Stimulated activated naive CD4-positive, alpha-beta T cell treated with Interleukin-2 at 50 U/mL for 16 hours (primary cell): ENCODE results near the gene HCRT.
"Not testable (repeated sequence)": the region's sequence is repeated elsewhere in the genome, so short reads cannot be mapped to it uniquely, and the experiment has no call there.

Source experiments
- DNase-seq: peaks from one replicate; lab custom pipeline; 2025; lab: John Stamatoyannopoulos, UW

The HCRT gene

GRCh38 chr17:42184713-42185620, at the start of gene HCRT:
Gene HCRT, minus strand, starts transcription at chr17:42185452. Its CDS starts 87 bp downstream, at chr17:42185365.
- DNase-seq = no peak

DNA sequence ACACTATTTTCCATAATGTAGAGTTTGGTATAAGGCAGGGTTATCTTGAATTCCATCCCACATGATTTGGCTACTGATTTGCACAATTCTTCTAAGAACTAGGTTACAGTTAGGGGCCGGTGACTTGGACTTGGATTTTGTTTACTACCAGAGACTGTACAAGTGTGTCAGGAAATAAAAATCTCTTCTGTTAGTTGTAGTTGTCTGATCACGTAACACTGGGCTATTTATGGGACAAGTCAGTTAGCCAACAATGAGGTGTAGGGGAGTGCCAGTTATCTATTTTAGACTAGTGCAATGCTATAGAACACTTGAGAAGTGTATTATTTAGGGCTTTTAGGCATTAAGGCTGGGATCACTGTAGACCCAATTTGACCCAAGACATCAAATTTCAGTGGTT, 48.7 kb upstream of the HCRT start:
- DNase-seq = no peak

DNA sequence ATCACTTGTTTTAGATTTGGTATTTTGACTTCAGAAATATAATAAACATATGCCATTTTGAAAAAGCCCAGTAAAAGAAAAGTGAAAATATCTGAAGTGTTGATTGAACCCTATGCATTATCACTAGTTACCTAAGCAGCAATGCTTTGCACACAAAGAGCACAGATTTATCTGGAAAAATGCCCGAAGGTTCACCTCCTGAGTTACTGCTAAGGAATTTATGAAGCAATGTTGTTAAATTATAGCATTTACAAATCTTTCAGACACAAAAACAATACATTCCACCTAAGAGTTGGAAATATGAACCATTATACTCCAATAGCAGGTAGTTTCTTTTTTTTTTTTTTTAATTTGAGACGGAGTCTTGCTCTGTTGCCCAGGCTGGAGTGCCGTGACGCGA, 47.9 kb upstream of the HCRT start:
- DNase-seq = no peak

GRCh38 chr17:42230225-42230624, 45.0 kb upstream of the HCRT start:
- no peak for DNase-seq

DNA sequence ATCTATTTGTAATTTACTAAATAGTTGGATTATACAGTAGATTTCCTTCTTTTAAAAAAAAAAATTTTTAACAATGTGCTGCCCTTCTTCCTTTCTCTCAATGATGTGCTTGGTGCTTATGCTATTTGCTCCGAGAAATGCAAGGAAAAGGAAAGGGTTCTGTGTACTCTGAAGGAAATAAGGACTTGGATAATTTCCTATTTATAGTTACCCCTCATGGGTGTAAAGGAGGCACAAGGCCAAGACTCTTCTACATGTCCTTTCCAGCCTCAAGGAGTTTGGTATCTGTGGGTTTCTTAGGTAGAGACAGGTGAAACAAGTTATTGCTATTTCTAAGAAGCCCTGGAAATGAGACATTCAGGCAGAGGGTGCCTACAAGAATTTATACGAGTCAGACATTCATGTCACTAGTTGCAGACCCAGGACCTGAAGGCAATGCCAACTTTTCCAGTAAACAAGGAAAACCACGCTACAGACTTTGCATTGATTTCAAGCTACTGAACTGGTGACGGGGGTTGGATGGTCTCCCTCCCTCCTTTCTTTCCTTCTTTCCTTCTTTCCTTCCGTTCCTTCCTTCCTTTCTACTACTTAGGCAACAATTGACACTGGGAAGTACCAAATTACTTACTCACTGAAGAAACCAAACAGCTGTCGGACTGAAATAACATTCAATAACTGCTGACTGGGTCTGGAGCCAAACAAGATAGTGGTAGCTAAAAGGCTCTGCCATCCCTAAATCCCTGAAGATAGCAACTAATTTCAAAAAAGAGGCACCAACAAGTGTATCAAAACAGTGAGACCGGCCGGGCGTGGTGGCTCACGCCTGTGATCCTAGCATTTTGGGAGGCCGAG, 42.8 kb upstream of the HCRT start:
- no peak for DNase-seq

DNA sequence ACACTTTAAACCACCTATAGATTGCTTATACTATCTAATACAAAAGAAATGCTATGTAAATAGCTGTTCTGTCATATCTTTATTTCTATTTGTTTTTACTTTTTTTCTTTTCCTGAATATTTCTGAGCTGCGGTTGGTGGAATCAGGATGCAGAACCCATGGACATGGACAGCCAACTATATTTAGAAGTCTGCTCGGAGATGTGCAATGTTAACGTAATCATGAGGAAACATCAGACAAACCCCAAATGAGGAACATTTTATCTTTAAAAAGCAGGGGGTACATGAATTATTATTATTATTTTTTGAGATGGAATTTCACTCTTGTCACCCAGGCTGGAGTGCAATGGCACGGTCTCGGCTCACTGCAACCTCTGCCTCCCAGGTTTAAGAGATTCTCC, 40.4 kb upstream of the HCRT start:
- no peak for DNase-seq

GRCh38 chr17:42224651-42225050, 39.4 kb upstream of the HCRT start:
- DNase-seq = no peak

- peak; percentile 41 for DNase-seq
These were observed 36.9 kb upstream of the HCRT start for GRCh38 chr17:42221886-42222745.

GRCh38 chr17:42219280-42219679, 34.0 kb upstream of the HCRT start:
- DNase-seq = not testable (repeated sequence)

DNA sequence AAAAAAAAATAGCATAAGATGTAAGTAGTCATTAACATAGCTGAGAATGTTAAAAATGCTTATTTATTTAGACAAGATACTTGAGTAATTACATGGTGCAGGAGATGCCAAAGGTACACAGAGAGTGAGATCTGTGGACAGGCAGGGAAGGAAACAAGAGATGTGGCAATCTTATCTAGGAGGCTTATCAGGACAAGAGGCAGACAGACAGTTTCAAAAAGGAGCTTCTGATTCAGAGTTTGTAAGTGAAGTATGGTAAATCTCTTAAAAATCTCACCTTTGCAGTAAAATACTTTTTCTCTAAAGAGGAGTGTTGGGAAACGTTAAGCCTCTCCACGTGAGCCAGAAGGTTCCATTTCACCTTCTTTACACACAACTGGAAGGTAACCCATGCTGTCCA, 28.9 kb upstream of the HCRT start:
- DNase-seq = no peak

DNA sequence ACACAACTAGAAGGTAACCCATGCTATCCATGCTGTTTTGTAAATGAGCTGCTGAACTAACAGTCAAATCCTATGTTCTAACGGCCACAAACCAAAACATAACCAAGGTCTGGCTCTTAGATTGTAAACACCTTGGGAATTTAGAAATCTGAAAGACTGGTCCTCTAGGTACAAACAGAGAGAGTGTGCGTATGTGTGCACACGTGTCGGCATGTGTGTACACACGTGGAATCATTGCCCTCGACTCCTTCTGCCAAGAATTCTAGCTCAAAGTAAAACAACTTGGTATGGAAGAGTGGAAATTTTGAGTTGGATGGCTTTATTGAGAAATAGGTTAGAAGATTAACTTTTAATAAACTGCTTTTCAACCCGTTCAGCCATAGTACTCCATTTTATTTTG, 27.1 kb upstream of the HCRT start:
- DNase-seq = no peak

DNA sequence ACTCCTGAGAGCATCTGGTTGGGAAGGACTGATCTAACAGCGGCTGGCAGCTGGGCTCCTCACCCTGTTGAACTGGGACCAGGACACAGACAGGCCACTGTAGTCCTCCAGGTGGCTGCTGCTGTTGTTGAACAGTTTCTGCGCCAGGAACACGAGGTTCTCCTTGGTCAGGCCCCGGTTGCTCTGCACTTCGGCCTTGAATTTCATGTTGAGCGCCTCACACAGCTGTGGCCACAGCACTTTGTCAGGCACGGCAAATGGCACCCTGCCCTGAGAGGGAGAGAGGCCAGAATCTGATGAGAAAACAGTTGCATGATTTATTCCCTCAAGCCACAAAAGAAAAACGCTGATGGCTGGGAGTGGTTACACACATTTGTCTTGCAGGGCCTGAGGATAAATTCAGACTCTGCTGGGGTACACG, 26.7 kb upstream of the HCRT start:
- not testable (repeated sequence) for DNase-seq

DNA sequence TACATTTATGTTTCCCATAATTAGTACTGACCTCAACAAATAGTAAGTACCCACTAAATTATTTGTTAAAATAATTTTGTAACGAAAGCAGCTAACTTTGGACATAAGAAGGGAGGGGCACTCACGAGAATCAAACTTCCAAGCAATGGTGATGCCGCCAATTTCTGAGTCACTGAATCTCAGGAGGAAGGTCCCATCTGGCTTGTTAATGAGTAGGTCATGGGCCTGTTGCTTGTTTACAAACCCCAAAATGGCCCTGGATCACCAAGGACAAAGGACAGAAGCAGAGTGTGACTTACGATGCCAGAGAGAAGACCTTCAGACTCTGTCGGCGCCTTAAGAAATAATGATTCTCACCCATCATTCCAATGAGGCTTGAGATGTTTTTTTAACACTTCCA, 24.8 kb upstream of the HCRT start:
- DNase-seq = no peak

DNA sequence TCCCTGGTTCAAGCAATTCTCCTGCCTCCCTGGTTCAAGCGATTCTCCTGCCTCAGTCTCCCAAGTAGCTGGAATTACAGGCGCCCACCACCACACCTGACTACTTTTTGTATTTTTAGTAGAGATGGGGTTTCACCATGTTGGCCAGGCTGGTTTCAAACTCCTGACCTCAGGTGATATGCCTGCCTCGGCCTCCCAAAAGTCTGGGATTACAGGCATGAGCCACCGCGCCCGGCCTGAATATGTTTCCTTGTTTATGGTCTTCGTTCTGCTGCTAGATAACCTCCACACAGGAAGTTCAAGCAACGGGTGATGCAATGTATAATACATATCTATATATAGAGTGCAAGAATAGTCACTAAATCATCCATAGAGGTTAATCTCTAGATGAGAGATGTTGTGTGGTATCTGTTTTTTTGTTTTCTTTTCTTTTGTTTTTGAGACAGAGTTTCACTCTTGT, 20.9 kb upstream of the HCRT start:
- DNase-seq = not testable (repeated sequence)

DNA sequence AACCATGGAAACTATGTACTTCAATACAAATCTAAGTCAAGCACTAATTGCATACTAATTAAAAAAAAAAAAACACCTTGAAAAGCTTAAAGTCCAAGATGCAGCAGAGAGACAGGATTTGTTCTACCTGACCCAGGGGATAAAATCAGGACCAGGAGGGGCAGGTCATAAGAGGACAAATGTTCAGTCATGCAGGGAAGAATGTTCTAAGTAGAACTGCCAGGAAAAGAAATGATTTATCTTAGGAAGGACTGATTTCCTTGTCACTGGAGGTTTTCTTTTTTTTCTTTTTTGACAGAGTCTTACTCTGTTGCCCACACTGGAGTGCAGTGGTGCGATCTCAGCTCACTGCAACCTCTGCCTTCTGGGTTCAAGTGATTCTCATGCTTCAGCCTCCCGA, 18.1 kb upstream of the HCRT start:
- no peak for DNase-seq

DNA sequence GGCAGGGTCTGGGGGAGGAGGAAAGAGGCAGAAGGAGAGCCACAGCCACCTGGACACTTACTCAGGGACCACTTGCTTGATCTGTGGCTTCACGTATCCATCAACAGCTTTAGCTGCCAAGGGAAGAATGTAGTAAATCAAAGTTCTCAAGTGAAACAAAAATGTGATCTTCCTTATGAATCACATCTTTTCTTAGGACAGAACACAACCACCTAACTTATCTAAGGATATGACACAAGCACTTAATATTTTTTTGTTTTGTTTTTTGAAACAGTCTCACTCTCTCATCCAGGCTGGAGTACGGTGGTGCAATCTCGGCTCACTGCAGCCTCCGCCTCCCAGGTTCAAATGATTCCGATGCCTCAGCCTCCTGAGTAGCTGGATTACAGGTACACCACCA, 17.4 kb upstream of the HCRT start:
- no peak for DNase-seq

GRCh38 chr17:42202159-42202558, 16.9 kb upstream of the HCRT start:
- DNase-seq = no peak

GRCh38 chr17:42201458-42201772, 16.2 kb upstream of the HCRT start:
- DNase-seq = no peak

DNA sequence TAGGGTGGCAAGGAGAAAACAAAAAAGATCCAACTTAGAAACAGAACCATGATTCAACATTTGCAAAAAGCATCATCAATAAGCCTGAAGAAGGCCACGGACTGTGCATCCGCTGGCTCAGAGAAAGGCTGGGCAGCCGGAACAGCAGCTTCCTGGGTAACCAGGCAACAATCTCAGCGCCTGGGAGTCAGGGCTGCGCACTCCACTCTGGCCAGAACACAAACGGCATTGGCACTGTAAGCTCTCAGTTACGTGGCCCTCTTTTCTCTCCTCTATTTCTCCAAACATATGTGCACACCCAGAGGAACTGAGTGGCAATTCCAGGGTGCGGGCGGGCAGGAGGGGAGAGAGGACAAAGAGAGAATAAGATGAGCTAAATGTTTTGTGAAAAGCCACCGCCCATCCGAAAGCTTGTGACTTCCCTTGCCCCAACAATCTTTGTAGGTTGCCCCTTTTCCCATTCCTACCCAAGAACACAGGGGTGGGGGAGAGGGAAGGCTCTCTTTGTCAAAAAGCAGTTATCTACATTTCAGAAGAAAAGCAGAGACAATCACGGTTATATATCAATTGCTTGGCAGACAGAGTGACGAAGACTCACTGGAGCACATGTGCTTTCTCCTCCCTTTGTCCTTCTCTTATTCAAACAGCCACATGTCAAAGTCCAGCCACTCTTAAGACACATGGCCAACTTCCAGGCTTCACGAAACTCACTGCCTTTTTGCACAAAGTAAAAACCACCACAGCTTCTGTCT, 15.6 kb upstream of the HCRT start:
- no peak for DNase-seq

DNA sequence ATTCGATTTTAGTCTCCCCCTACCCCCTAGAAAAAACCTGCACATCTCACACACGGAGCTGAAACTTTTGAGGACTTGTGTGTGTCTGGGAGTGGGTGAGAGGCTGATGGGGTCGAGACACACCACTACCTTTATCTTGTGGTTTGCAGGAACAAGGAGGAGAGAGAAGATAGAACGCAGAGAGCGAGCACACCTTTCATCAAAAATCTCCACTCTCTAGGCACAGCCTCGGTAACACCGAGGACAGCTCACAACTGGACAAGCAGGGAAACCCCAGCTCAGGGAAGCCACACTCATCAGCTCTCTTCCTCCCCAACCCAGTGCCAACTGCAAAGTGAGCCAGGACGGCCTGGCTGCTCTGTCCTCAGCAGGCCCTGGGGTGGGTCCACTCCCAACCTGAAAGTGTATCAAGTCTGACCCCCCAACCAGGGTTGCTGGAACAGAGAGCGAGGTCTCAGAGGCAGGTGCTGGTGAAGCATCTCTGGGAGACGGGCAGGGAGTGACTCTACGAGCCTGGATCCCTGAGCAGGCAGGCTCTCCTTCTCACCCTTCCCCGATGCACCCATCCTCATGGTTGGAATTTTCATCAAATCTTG, 14.3 kb upstream of the HCRT start:
- DNase-seq = no peak

DNA sequence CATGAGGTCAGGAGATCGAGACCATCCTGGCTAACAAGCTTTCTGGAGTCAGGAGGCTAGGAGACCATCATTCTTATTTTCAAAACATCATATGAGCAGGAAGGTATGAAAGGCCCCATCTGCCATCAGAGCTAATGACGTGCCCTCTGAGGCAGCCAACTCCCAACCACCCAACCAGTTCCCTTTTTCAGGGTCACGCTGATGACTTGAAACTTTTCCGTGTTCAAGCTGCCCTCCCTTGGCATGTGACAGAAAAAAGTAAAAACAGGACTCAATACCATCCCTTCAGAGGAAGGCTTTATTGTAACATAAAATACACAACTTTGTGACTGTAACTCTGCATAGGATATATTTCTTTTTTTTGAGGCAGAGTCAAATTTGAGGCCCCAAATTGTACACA, 13.6 kb upstream of the HCRT start:
- DNase-seq = no peak
